Endothelial cell of hepatic sinusoid (primary cell): ENCODE measurements around the gene SKIDA1.

Source experiments
- in situ Hi-C: cut with HindIII; loops from 2 replicates; pipeline ENCODE4 v1.10.0; 2017; ENCODE audit warnings: low sequenced_read_pairs

SKIDA1 gene

GRCh38 chr10:21502348-21502740 is 23.1 kb downstream of the SKIDA1 start:
- in situ Hi-C loops, result no loop called here

DNA sequence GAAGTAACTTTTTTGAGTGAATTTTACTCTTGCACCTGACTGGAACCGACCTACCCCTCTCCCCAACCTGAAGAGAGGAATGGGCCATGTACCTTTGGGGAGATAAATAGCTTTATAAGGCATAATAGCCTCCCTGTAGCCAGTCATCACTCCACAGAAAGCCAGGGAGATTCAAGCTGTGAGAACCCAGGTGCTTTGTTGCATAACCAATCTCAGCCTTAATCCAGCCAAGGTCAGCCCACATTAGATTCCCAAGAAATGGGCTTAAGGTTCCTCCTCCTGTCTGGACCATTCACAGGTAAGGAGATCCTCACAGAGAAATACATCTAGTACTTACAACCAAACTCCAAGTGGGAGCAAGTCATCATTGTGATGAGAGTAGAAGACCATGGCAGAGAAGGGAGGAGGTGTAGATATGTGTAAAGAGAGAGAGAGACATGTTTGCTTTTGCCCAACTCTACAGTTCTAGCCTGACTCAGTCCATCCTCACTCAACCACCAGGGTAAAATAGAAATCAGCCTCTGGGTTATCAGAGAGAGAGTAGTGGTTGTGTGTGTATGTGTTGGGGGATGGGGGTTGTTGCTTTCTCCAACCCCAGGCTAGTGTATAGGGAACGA is 23.6 kb downstream of the SKIDA1 start:
- in situ Hi-C loops, result no loop called here

GRCh38 chr10:21501091-21501490 is 24.4 kb downstream of the SKIDA1 start:
- in situ Hi-C loops, result no loop called here

GRCh38 chr10:21500578-21500910 is 24.9 kb downstream of the SKIDA1 start:
- in situ Hi-C loops, result no loop called here

DNA sequence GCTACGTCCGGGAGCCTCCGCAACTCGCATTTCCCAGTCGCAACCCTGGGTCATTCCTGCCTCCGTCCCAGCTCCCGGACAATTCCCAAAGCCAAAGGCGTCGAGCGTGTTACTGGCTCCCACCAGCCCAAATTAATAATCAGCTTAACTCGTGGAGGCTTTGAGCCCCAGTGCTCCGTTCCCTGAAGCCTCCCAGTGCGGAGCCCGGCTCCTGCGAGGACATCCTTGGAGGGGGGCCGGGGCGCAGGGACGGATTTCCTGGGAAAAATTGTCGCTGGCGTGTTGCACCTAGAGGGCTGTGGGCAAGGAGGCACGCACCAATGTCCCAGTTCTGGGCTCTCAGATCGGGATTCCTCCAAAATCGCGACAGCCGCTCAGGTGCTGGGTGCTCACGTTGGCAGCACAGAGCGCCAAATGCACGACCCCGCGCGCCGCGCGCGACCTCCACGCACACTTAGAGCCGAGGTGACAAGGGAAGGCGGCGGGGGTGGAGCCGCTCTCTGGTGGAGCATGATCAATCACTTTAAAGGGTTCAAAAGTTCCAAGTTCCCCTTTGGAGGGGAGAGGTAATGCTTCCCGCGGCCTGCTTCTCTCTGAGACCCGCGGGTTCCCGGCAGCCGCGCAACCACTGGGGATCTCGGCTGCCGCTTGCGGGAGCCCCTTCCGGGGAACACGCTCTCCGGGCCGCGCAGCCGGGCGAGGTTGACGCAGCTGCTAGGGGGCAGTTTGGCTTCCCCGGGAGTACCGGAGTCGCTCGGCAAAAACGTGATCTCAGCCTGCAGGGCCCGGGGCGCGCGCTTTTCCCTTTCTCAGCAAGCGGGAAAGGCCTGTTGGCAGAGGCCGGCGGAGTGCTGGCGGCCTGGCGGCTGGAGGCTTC is 25.5 kb downstream of the SKIDA1 start:
- in situ Hi-C loops, result loop anchor here (25.0 kb wide), 1 partner anchor 213 kb away; no protein-coding TSS in a partner anchor

DNA sequence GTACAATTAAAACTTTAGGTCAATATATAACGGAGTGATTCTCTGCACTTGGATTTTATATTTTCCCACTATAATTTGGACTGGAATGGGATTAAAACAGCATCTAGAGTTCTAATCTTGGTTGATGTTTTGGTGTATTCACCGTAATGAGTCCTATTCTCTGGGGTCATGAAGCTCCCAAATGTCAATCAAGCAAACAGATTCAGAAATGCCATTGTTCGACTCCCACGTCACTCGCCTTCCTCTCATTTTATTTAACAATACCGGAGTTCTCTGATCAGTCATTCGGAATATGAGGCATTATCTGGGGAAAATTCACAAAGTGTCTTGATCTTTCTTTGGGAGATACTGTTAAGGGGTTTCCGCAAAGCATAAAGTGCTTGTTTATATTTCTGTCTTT is 26.5 kb downstream of the SKIDA1 start:
- in situ Hi-C loops, result loop anchor here (25.0 kb wide), 1 partner anchor 212 kb away; no protein-coding TSS in a partner anchor

- in situ Hi-C loops, result loop anchor here (25.0 kb wide), 1 partner anchor 211 kb away; no protein-coding TSS in a partner anchor
These were observed 27.1 kb downstream of the SKIDA1 start for GRCh38 chr10:21498377-21498776.

DNA sequence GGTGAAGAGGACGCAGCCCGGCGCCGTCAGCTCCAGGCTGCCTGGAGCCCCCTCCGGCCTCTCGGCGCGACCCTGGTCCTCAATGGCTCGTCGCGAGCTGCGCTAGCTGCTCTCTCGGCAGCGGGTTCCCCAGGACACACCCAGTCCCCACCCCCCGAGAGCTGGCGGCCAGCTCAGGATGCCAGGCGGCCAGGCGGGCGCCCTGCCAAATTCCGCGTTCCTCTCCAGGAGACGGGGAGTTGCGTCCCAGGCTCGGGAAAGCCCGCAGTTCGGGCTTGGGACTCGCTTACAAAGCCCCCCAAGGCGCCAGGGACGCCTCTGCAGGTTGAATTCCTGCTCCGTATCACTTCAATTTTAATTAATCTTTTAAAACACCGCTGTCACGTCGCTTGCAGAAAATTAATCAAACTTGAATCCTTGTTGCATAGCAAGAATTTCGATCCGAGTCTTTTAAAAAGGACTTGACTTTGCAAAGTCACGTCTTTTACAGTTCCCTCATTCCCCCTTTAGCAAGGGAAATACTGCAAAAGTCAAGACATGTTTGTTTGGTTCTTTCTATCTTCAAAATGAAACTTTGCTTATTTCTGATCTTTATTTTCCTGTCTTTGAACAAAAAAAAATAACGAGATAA is 28.2 kb downstream of the SKIDA1 start:
- in situ Hi-C loops, result loop anchor here (25.0 kb wide), 1 partner anchor 210 kb away; no protein-coding TSS in a partner anchor

GRCh38 chr10:21496343-21497176 is 28.9 kb downstream of the SKIDA1 start:
- in situ Hi-C loops, result loop anchor here (25.0 kb wide), 1 partner anchor 209 kb away; no protein-coding TSS in a partner anchor

DNA sequence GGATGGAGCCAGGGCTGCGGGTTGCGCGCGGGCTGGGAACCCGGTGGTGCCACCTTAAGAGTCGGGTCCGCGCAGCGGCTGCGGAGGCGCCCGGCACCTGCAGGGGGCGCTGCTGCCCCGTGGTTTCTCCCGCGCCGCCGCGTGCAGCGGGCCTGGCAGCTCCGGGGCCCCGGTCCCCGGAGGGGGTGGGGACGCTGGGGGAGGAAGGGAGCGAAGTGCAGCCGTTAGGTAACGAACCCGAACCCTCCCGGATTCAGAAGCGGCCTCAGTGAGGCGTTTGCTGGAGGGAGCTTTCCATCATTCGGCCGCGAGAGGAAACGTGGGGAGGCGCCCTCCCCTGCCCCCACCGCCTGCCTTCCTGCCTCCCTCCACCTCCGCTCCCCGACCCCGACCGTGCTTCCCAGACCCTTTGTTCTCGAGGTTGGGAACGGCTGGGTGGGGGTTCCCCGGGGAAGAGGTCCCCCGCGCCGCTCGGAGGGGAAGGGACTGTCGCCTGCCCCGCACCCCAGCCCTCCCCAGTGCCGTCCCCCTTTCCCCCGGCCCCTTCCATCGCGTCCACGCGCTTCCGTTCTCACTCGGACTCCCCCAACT is 29.6 kb downstream of the SKIDA1 start:
- in situ Hi-C loops, result loop anchor here (25.0 kb wide), 1 partner anchor 209 kb away; no protein-coding TSS in a partner anchor

DNA sequence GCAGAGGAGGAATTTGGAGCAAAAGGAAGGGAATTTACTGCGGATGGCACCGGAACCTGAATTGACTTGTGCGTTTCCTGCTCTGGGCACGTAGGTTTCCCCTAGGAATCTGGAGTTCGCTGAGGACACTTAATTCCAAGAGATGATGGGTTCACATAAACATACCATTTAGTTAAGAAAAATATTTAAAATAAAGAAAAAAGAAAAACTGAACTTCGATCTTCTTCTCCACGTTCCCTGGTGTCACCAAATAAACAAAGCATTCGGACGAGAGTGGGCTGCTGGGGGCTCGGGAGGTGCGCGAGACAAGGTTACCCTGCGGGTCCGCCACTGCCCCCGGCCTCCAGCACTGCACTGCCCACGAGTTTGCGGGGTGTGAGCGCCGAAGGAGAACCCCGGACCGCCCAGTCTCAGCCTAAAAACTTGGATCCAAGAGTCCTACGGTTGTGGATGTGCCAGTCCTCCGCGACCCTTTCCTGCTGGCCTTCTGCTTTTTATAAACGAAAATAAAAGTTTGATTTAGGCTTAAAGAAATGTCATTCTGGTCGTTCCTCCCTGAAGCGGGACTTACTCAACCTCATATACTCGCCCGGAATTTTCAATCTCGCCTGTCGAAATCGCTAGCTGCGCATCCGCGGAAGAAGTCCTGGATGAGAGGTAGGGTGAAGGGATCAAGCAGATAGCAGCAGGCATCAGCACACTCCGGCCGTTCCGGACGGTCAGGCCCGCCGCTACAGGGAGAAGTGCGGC is 30.3 kb downstream of the SKIDA1 start:
- in situ Hi-C loops, result loop anchor here (25.0 kb wide), 1 partner anchor 208 kb away; no protein-coding TSS in a partner anchor

DNA sequence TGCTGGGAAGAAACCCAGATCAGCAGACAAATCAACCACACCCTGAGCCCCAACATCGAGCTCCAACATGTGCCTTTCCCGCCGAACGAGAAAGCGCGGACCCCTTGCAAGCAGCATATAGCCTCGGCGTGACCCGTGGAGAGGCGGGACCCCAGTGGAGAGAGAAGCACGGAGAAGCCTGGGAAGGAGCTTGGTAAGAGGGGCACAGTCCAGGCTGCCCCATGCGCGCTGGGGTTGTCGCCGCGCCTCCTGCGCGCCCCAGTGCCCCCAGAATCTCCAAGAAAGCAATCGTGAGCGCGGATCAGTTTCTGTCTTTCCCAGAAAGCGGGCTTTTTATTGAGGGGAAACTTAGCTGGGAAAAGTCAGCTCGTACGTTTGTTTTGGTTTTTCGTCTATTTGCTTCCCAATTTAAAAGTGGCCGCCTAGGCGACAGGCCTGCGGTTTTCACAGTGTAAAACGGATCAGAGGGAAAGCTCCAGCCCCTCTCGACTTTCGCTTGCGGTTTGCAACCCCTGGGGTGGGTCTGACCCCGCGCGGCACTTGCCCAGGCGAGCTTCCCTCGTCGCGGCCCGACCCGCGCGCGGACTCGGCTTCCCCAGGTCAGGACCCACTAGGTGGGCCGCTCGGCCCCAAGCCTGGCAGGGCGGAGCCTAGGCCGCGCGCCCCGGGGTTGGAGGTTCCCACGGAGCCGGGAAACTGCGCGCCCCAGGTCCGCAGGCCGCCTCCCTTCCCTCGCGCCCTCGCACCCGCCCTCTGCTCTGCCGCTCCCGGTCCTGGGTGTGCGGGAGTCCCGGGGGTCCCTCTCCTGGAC is 31.1 kb downstream of the SKIDA1 start:
- in situ Hi-C loops, result loop anchor here (25.0 kb wide), 1 partner anchor 207 kb away; no protein-coding TSS in a partner anchor

- in situ Hi-C loops, result loop anchor here (25.0 kb wide), 1 partner anchor 206 kb away; no protein-coding TSS in a partner anchor
These were observed 31.7 kb downstream of the SKIDA1 start for GRCh38 chr10:21493784-21494183.

DNA sequence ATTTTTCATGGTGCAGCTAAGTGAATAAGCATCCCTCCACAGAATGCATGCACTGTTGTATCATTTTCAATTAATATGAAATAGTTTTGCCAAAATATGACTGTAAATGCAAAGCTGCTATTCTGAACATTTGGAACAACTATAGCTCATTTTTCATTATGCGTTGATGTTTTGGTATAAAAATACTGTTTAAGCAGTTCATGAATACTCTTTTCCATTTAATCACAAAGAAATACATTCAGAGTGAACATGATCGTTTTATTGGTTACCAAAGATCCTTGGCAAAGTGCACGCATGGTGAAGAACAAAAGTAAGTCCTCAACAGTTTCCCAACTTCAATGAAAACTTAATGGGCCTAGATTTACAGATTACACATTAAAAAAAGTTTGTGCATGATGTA is 33.1 kb downstream of the SKIDA1 start:
- in situ Hi-C loops, result loop anchor here (25.0 kb wide), 1 partner anchor 205 kb away; no protein-coding TSS in a partner anchor

DNA sequence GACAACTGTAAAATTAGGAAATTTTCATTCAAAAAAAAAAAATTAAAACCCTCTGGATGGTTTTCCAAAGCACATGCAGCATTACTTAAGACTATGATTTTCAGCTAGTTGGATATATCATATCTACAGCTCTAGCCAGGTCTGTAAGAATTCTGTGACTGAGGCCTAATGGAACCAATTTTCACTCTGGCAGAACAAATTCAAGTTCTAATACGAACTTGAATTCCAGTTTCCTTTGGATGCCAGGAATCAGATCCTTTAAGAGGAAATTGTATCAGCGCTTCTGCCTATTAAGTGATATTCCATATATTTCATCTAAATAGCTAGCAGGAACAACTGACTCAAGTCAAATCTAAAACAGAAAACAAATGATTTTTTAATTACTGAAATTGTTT is 34.8 kb downstream of the SKIDA1 start:
- in situ Hi-C loops, result loop anchor here (25.0 kb wide), 1 partner anchor 203 kb away; no protein-coding TSS in a partner anchor

- in situ Hi-C loops, result loop anchor here (25.0 kb wide), 1 partner anchor 203 kb away; no protein-coding TSS in a partner anchor
These were observed 35.3 kb downstream of the SKIDA1 start for GRCh38 chr10:21490028-21490710.

- in situ Hi-C loops, result loop anchor here (5.0 to 25.0 kb wide), 2 partner anchors 38 to 202 kb away; partner anchors contain the start of gene SKIDA1
These were observed 36.5 kb downstream of the SKIDA1 start for GRCh38 chr10:21488957-21489446.
